GM23338 (cell line): ENCODE results near the gene TIPRL. TPM values are rescaled to one million over a fixed set of nuclear protein-coding genes. Genes with fewer than 3 reads are reported as not detected.

ENCODE experiments used
- ATAC-seq: fragments of 200-7000 bp; cut with Tn5 transposase; 3 replicates; pipeline ENCODE4 v1.9.1; 2020
- DNase-seq: peaks from one replicate; pipeline ENCODE4 v3.0.0-alpha.2; 2015; ENCODE audit warnings: low spot score
- H2AFZ ChIP-seq: fragments of 200-600 bp; sonication (generic); 2 replicates; pipeline ENCODE4 v1.8.0; 2016; ENCODE audit warnings: antibody characterized with exemption, mild to moderate bottlenecking, moderate library complexity
- H3F3A ChIP-seq: fragments of 200-600 bp; sonication (generic); replicated peaks from 2 replicates; pipeline ENCODE4 v1.8.0; 2017; ENCODE audit warnings: antibody characterized with exemption, mixed run types, low read depth
- H3K27ac ChIP-seq: fragments of 200-600 bp; sonication (generic); 2 replicates; pipeline ENCODE4 v1.6.1; 2016; ENCODE audit warnings: low read depth
- H3K27me3 ChIP-seq: fragments of 200-600 bp; sonication (generic); 2 replicates; pipeline ENCODE4 v1.8.0; 2016; ENCODE audit warnings: mild to moderate bottlenecking, mixed run types, moderate library complexity; ENCODE audit not compliant: insufficient read depth
- H3K36me3 ChIP-seq: fragments of 200-600 bp; sonication (generic); 2 replicates; pipeline ENCODE4 v1.8.0; 2016; ENCODE audit warnings: mild to moderate bottlenecking; ENCODE audit not compliant: insufficient read depth
- H3K4me1 ChIP-seq: fragments of 200-600 bp; sonication (generic); 2 replicates; pipeline ENCODE4 v1.8.0; 2016; ENCODE audit warnings: mild to moderate bottlenecking, moderate library complexity; ENCODE audit not compliant: insufficient read depth
- H3K4me2 ChIP-seq: fragments of 200-600 bp; sonication (generic); 2 replicates; pipeline ENCODE4 v1.7.1; 2017; ENCODE audit warnings: mixed run types
- H3K4me3 ChIP-seq: fragments of 200-600 bp; sonication (generic); 2 replicates; pipeline ENCODE4 v1.6.1; 2016; ENCODE audit warnings: mixed run types
- H3K79me2 ChIP-seq: fragments of 200-600 bp; sonication (generic); replicated peaks from 2 replicates; pipeline ENCODE4 v1.8.0; 2017; ENCODE audit warnings: mild to moderate bottlenecking; ENCODE audit not compliant: insufficient read depth
- H3K9me2 ChIP-seq: fragments of 200-600 bp; sonication (generic); 2 replicates; pipeline ENCODE4 v1.8.0; 2017; ENCODE audit not compliant: insufficient read depth
- H4K20me1 ChIP-seq: fragments of 200-600 bp; sonication (generic); replicated peaks from 2 replicates; pipeline ENCODE4 v1.8.0; 2017; ENCODE audit warnings: mild to moderate bottlenecking; ENCODE audit not compliant: insufficient read depth
- H3K27ac Mint-ChIP-seq: 2 replicates; pipeline ENCODE4 v1.8.0; 2020; ENCODE audit warnings: inconsistent platforms, mild to moderate bottlenecking, moderate library complexity, mixed read lengths
- H3K27me3 Mint-ChIP-seq: 3 replicates; pipeline ENCODE4 v1.8.0; 2022; ENCODE audit warnings: low read depth, mild to moderate bottlenecking, moderate library complexity, mixed read lengths, inconsistent platforms; ENCODE audit not compliant: insufficient read depth, poor library complexity
- H3K36me3 Mint-ChIP-seq: 3 replicates; pipeline ENCODE4 v1.8.0; 2021; ENCODE audit warnings: low read depth, mild to moderate bottlenecking, inconsistent platforms, moderate library complexity, mixed read lengths
- H3K4me1 Mint-ChIP-seq: 3 replicates; pipeline ENCODE4 v1.8.0; 2020; ENCODE audit warnings: mild to moderate bottlenecking, inconsistent platforms, mixed read lengths
- H3K4me3 Mint-ChIP-seq: 3 replicates; pipeline ENCODE4 v1.8.0; 2021; ENCODE audit warnings: moderate library complexity, mild to moderate bottlenecking, inconsistent platforms, mixed read lengths
- H3K9me3 Mint-ChIP-seq: 3 replicates; pipeline ENCODE4 v1.8.0; 2020; ENCODE audit warnings: moderate library complexity, mild to moderate bottlenecking, inconsistent platforms, mixed read lengths
- CREB1 ChIP-seq: fragments of 250-450 bp; sonication (Bioruptor Pico); IDR thresholded peaks from 2 replicates; pipeline ENCODE4 v1.5.0; 2020; ENCODE audit warnings: low read depth, mild to moderate bottlenecking, moderate library complexity
- ZNF331 ChIP-seq: fragments of 250-450 bp; sonication (Bioruptor Pico); IDR thresholded peaks from 2 replicates; pipeline ENCODE4 v1.5.0; 2020; ENCODE audit warnings: low read depth, mild to moderate bottlenecking, moderate library complexity
- ZNF462 ChIP-seq: fragments of 250-450 bp; sonication (Bioruptor Pico); IDR thresholded peaks from 2 replicates; pipeline ENCODE4 v1.5.0; 2020; ENCODE audit warnings: mild to moderate bottlenecking, moderate library complexity
- polyA plus RNA-seq: library from polyadenylated mRNA; unstranded; fragments of >200 nt; fragmentation: Nextera tagmentation; extraction: Ambion mirVana; gene quantifications from 2 replicates; pipeline ENCODE4 v1.2.1, GENCODE V29; 2016
- total RNA-seq: library from RNA; depleted of rRNA; stranded (reverse); fragments of >200 nt; shearing (Covaris generic); gene quantifications from 2 replicates; pipeline ENCODE4 v1.2.3, GENCODE V29; 2014
- TF ChIP-seq, protein P1 (sequence below): IDR thresholded peaks from 2 replicates; pipeline ENCODE4 v1.6.1; 2016; ENCODE audit warnings: antibody characterized with exemption

TIPRL gene
- total and polyA plus RNA-seq, 2 experiments from 2014 or later, result 15.9 to 32.0 TPM

GRCh38 chr1:168161459-168161858 lies 17.3 kb upstream of the TIPRL start (continued):
- no peak for TF ChIP-seq ZNF462 (CRISPR knock-in tag)
- no peak for TF ChIP-seq ZNF331 (CRISPR knock-in tag)
- TF ChIP-seq, protein P1, sequence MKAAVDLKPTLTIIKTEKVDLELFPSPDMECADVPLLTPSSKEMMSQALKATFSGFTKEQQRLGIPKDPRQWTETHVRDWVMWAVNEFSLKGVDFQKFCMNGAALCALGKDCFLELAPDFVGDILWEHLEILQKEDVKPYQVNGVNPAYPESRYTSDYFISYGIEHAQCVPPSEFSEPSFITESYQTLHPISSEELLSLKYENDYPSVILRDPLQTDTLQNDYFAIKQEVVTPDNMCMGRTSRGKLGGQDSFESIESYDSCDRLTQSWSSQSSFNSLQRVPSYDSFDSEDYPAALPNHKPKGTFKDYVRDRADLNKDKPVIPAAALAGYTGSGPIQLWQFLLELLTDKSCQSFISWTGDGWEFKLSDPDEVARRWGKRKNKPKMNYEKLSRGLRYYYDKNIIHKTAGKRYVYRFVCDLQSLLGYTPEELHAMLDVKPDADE, result no peak

- peaks cover 6% of the 10 kb centered on the region; the same call in 2 of the 3 replicates for H3K9me3 Mint-ChIP-seq
- no peak overlapping the region for H3K27ac Mint-ChIP-seq
- 0 out of 2 replicates have a peak, but pooled peaks cover 3% of the 10 kb centered on the region for H3K9me2 ChIP-seq
- no peaks in the 10 kb centered on the region for H3K27me3 ChIP-seq
- H3K4me1 ChIP-seq, result no peaks in the 10 kb centered on the region
- H4K20me1 ChIP-seq, result no peaks in the 10 kb centered on the region
- no peaks in the 10 kb centered on the region; the same call in 2 of the 3 replicates for H3K36me3 Mint-ChIP-seq
- H3K79me2 ChIP-seq, result no peaks in the 10 kb centered on the region
- H3K4me3 ChIP-seq, result no peak overlapping the region
- ATAC-seq (no peak), DNase-seq (no peak)
- peaks cover 4% of the 10 kb centered on the region for H3K27me3 Mint-ChIP-seq
- no peaks in the 10 kb centered on the region for H3K36me3 ChIP-seq
- no peak overlapping the region for H3K4me3 Mint-ChIP-seq
- H3K4me1 Mint-ChIP-seq, result no peaks in the 10 kb centered on the region
- no peak overlapping the region for H2AFZ ChIP-seq
- no peak overlapping the region for H3K4me2 ChIP-seq
- H3F3A ChIP-seq, result no peaks in the 10 kb centered on the region
- H3K27ac ChIP-seq, result no peak overlapping the region
- TF ChIP-seq CREB1 (CRISPR knock-in tag) (no peak), ZNF462 (CRISPR knock-in tag) (no peak)
These were observed 15.1 kb upstream of the TIPRL start for GRCh38 chr1:168163670-168164069.
